ENCODE data around the gene FBXO47.
"Not testable (repeated sequence)": the region's sequence is repeated elsewhere in the genome, so short reads cannot be mapped to it uniquely, and the experiment has no call there.

Gene FBXO47

DNA sequence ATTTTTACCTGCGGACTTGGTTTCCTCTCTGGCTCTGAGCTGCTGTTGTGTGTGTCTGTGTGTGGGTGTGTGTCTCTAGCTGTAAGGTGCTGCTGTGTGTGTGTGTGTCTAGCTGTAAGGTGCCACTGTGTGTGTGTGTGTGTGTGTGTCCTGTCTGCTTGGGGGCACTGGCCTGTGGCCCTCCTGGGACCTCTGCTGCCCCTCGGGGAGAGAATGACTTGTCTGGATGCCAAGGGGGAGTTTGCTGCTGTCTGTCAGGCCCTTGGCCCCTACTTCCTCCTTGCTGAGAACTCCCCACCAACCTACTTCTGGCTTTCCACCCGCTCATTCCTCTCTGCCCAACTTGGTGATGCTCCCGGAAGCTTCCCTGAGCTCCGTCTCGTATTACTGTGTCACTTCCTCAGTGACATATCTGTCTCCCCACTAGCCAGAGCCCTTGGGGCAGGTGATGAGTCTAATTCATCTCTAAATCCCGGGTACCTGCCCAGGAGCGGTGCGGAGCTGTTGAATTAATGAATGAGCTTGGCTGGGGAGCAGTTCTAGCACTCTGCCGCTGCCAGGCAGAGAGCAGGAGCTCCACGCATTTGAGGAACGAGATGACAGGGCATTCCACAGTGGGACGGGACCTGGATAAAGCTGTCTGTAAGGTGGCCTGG, 45.3 kb downstream of the FBXO47 start:
- DNase-seq = no peak

DNA sequence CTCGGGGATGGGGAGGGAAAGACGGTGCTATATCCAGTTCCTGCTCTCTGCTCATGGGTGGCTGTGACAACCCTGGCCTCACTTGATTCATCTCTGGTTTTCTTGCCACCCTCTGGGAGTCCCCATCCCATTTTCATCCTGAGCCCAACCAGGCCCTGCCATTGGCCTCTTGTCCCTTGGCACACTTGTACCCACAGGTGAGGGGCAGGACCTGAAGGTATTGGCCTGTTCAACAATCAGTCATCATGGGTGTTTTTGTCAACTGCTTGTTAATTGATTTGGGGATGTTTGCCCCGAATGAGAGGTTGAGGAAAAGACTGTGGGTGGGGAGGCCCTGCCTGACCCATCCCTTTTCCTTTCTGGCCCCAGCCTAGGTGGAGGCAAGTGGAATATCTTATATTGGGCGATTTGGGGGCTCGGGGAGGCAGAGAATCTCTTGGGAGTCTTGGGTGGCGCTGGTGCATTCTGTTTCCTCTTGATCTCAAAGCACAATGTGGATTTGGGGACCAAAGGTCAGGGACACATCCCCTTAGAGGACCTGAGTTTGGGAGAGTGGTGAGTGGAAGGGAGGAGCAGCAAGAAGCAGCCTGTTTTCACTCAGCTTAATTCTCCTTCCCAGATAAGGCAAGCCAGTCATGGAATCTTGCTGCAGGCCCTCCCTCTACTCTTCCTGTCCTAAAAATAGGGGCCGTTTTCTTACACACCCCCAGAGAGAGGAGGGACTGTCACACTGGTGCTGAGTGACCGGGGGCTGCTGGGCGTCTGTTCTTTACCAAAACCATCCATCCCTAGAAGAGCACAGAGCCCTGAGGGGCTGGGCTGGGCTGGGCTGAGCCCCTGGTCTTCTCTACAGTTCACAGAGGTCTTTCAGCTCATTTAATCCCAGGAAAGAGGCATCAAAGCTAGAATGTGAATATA, 46.6 kb downstream of the FBXO47 start:
- no peak for DNase-seq

DNA sequence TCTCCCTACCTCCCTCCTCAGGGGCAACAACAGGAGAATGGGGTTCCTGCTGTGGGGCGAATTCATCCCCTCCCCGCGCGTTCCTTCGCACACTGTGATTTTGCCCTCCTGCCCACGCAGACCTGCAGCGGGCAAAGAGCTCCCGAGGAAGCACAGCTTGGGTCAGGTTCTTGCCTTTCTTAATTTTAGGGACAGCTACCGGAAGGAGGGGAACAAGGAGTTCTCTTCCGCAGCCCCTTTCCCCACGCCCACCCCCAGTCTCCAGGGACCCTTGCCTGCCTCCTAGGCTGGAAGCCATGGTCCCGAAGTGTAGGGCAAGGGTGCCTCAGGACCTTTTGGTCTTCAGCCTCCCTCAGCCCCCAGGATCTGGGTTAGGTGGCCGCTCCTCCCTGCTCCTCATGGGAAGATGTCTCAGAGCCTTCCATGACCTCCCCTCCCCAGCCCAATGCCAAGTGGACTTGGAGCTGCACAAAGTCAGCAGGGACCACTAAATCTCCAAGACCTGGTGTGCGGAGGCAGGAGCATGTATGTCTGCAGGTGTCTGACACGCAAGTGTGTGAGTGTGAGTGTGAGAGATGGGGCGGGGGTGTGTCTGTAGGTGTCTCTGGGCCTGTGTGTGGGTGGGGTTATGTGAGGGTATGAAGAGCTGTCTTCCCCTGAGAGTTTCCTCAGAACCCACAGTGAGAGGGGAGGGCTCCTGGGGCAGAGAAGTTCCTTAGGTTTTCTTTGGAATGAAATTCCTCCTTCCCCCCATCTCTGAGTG, 47.7 kb downstream of the FBXO47 start:
- DNase-seq = no peak

DNA sequence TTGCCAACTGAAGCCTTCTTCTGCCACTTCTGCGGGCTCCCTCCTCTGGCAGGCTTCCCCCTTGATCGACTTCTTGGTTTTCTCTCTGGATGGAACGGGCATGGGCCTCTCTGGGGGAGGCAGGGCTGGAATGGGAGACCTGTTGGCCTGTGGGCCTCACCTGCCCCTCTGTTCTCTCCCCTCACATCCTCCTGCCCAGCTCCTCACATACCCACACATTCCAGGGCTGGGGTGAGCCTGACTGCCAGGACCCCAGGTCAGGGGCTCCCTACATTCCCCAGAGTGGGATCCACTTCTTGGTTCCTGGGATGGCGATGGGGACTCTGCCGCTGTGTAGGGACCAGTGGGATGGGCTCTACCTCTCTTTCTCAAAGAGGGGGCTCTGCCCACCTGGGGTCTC, 48.3 kb downstream of the FBXO47 start:
- no peak for DNase-seq

DNA sequence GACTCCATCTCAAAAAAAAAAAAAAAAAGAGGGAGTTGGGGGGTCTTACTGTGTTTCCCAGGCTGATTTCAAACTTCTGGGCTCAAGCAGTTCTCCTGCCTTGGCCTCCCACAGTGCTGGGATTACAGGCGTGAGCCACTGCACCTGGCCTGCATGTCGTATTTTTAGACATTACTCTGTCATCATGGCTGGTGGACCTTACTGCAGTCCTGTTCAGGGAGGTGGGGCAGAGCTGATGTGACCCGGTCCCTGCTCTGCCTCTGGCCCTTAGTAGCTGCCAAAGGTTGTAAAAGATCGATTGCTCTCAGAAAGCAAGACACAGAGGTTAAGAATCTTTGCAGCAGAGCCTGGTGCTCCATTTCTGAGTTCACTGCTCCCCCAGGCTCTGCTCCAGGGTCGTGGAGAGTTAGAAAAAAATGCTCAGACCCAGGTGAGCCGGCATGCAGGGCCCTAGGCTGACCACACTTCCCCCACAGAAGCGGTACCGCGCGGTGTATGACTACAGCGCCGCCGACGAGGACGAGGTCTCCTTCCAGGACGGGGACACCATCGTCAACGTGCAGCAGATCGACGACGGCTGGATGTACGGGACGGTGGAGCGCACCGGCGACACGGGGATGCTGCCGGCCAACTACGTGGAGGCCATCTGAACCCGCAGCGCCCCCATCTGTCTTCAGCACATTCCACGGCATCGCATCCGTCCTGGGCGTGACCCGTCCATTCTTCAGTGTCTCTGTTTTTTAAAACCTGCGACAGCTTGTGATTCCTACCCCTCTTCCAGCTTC, 48.9 kb downstream of the FBXO47 start:
- DNase-seq = no peak

DNA sequence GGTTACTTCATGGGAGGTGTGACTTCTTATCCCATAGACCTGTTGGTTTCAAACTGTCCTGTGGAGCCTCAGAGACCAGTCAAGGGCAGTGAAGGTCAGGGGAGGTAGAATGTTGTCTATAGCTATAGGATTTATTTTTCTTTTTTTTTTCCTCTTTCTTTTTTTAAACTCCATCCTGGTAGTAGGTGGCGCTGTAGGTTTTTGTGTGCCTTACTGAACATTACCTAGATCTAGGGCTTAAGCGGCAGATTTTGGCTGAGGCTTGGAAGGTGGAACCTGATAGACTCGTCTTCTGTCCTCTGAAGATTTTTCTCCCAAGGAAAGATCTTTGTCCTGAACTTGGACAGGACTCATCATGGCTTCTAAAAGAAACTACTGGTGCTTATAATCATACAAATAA, 49.9 kb downstream of the FBXO47 start:
- no peak for DNase-seq

DNA sequence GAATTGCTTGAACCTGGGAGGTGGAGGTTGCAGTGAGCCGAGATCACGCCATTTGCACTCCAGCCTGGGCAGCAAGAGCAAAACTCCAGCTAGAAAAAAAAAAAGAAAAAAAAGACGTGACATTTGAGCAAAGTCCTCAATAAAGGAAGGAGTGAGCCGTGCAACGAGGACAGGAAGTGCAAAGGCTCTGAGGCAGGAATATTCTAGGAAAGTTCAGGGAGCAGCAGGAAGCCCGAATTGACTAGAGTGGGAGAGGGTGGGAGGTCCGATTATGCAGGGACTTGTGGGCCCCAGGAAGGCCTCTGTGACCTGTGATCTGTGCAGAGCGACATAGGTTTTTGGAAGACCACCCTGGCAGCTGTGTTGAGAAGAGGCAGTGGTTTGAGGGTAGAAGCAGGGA, 50.4 kb downstream of the FBXO47 start:
- no peak for DNase-seq

DNA sequence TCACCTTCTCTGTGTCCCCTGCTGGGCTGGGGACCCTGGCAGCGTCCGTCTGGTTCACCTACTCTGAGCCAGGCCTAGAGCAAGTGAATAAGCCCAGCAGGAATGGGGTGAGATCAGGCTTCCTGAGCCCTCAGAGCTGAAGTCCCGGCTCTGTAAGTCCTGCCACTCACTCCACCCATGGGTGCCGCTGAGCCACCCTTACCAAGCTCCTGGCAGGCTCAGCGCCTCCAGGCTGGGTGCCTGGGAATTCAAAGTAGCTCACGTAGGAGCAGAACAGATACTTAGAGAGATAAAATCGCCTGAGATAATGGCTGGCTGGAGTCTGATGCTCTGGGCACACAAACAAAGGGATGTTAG, 51.6 kb downstream of the FBXO47 start:
- no peak for DNase-seq

DNA sequence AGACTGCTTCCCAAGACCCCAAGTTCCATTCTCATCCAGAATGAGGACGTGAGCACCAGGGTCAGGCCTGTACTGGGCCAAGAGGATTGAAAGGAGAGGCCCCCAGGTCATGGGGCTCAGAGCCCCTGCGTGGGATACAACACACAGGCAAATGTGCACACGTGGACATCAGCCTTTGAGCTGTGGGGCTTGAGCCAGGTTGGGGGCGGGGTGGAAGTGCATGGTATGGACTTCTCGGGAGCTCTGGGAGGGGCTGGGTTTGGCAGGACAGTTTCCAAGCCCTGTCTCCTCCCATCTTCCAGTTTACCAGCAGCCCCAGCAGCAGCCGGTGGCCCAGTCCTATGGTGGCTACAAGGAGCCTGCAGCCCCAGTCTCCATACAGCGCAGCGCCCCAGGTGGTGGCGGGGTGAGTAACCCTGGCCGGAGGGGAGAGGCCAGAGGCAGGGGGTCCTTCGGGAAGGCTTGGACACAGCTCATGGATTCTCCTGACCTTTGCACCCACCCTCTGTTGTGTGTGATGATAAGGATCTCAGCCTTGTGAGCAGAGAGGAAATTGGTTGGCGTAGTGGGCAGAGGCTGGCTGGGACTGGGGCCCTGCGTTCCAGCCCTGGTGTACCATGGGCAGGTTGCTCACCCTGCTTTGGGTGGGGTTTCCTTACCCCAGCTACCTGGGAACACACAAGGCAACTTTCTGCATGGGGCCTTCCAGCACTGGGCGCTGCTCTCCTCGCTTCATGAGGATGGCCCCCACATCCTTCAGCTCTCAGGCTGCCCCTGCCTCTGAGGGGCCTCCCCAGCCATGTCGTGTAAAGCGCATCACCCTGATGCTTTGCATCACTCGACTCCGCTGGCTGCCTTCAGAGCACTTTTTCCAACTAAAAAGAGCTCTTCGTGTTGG, 52.2 kb downstream of the FBXO47 start:
- DNase-seq = no peak

DNA sequence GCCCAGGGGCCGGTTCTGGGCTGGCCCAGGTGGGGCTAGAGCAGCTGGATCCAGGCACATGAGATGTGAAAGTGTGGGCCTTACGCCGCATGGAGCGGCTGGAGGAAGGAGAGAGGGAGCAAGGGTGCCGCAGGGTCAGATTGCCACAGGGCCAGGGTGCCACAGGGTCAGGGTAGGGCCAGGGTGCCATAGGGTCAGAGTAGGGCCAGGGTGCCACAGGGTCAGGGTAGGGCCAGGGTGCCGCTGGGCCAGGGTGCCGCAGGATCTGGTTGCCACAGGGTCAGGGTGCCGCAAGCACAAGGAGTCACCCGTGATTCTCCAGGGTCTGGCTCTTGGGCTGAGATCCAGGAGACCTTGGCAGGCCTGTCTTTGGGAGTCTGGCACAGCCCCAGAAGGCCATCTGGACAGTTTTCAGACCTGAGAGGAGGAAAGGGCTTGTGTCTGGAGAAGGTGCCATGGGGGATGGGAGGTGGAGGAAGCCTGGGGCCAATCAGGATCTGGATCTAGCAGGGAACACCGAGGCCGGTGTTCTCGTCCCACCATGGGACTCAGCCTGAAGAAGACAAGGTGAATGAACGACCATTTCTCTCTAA, 54.9 kb downstream of the FBXO47 start:
- DNase-seq = no peak

DNA sequence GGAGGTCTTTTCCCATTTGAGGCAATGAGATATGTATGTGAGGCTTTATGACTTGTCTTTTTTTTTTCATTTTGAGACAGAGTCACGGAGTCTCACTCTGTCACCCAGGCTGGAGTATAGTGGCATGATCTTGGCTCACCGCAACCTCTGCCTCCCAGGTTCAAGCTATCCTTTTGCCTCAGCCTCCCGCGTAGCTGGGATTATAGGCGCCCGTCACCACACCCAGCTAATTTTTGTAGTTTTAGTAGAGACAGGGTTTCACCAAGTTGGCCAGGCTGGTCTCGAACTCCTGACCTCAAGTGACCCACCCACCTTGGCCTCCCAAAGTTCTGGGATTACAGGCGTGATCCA, 55.5 kb downstream of the FBXO47 start:
- not testable (repeated sequence) for DNase-seq

DNA sequence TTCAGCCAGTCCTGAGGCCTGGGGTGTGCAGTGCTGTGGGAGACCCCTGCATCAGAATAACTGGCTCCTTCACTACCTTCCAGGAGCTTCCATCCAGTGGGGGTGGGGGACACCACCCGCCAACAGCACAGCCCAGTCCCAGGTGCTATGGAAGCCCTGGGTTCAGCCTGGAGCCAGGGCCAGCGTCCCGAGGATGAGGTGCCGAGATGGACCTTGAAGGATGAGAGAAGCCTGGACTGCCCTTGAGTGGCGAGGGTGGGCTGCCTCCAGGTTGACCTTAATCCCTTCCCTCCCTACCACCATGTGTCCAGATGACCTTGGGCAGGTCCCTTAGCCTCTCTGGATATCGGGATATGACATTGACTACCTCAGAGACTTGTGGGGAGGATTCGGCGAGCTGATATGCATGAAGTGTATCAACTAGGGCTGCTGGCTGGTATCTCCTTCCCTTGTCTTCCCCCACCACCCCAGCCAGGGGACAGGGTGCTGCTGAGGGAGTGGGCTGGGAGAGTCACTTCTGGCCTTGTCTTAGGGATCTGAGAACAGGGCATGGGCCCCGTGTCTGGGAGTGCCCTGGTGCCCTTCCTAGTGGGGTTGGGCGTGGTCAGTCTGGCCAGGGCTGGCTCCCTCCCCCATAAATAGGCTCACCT, 56.0 kb downstream of the FBXO47 start:
- DNase-seq = no peak

DNA sequence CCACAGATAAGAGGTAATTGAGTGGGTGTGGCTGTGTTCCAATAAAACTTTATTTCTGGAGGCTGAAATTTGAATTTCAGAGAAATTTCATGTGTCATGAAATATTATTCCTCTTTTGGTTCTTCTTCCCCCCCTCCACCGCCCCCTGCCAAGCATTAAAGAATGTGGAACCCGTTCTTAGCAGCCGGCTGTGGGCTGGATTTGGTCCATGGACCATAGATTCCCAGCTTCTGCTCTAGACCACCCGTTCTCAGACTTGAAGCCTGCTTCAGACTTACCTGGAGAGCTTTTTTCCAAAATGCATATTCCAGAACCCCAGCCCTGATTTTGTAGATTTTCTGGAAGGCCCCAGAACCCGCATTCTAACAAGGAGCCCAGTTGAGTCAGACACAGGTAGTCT, 56.9 kb downstream of the FBXO47 start:
- no peak for DNase-seq

DNA sequence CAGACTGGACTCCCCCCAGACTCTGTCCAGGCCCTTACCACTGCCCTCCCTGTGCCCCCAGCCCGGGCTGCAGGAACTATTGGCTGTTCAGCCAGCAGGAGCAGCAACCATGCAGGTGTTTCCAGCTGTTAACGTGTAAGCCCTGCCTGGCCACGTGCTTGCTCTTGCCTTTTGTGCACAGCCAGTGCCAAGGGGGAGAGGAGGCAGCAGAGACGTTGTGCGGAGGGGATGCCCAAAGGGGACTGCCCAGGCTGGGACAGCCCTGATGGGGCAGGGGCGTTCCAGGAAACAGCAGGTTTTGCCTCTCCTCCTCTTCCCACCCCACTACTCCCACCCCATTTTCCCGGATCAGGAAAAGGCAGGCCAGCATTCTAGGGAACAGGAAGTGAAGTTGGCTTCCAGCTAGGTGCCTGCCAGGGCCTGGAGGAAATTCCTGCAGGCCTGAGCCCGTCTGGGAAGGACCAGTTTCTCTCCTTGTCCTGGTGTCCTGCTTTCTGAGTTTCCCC, 58.5 kb downstream of the FBXO47 start:
- no peak for DNase-seq

DNA sequence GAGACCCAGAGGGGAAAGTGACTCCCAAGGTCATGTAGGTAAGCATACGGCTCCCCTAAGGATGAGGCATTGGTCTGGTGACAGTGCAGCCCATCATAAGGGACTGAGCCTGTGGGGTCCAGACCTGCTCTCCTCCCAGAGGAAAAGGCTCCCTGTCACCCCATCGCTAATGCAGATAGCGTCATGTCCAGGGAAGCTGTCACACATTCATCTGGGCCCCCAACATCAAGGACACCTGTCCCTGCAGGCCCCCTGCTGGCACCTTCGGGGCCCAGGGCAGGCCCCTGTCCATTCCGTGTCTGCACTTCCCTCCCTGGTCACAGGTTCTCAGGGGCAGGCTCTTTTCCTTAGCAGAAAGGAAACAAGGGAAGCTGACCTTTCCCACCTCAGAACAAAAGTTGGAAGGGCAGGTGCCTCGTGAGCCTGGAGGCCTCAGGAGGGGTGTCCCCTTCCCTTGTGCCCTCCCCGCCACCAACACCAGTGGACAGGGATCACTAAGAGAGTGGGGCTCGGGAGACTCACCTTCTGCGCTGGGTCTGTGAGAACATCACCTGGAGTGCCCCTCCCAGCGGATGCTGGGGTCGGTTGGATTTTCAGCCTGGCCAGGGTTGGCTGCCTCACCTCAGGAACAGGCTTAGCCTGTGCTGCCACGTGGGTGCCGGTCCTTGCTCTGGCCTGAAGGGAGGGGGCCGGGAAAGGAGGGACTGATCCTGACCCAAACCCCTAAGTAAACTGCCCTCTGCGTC, 59.1 kb downstream of the FBXO47 start:
- no peak for DNase-seq

DNA sequence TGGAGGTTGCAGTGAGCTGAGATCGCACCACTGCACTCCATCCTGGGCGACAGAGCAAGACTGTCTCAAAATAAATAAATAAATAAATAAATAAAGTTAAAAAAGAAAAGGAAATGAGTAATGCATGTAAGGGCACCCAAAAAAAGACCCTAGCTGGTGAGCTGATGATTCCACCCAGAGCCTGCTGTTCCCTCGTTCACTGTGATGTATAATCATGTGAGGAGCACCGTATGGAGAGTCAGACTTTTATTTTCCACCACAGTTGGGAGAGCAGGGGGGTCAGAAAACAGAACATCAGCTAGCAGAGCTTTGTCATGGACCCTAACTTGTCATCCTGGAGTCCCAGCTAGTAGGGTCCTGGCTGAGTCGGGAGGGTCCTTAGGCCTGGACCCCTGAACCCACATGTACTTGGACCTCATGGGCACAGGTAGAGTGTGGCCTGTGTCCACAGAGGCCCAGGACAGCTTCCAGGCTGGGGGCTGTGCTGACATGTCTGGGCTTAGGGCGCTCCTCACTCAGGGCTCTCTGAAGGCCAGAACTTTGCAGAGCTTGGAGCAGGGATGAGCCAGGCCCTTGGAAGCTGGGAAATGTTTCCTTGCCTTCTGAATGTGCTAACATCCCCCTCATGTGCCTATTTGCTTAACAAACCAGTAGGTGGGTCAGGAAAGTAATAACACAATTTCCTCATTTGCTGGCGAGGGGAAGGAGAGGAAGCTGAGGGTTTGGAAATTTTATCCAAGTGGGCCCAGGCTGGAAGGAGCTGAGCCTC, 60.6 kb downstream of the FBXO47 start:
- DNase-seq = no peak

DNA sequence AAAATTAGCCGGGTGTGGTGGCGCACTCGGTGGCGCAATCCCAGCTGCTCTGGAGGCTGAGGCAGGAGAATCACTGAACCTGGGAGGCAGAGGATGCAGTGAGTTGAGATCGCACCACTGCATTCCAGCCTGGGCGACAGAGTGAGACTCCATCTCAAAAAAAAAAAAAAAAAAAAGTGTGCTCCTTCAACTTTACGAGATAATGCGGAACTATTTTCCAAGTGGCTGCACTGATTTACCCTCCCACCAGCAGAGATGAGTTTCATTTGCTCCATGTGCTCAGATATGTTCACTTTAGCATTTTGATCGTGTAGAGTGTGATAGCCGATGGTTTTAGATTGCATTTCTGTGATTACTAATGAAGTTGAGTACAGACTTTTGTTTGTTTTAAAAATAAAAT, 61.8 kb downstream of the FBXO47 start:
- no peak for DNase-seq

DNA sequence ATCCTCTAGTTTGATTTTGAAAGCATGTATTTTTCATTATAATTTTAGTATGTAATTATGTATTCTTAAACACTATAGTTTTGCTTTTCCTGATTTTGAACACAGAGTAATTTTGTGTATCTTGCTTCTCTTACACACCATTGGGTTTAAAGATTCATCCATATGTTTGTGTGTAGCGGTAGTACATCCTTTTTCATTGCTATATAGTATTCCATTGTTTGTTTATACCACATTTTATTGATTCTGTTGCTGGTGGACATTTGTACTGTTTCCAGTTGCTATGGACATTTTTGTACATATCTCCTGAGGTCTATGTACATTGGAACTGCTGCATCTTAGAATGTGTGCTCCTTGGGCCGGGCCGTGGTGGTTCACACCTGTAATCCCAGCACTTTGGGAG, 62.3 kb downstream of the FBXO47 start:
- no peak for DNase-seq

DNA sequence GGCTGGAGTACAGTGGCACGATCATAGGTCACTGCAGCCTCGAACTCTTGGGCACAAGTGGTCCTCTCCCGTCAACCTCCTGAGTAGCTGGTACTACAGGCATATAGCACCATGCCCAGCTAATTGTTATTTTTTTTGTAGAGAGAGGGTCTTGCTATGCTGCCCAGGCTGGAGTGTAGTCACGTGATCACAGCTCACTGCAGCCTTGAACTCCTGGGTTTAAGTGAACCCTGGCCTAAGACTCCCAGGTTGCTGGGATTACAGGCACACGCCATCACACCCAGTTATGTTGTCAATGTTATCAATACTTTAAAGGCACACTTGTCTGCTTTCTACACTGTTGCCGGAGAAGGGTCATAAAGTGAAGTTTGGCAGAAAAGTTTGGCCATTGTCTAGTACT, 63.8 kb downstream of the FBXO47 start:
- no peak for DNase-seq

Data from NCI-H345 (cell line).